GM18873 (cell line): ENCODE results near the gene PGPEP1.

Source experiments
- ATAC-seq: cut with Tn5 transposase; IDR thresholded peaks from one replicate; pipeline ENCODE4 v1.9.1; 2021; ENCODE audit warnings: mild to moderate bottlenecking, moderate library complexity, moderate number of reproducible peaks; ENCODE audit not compliant: unreplicated experiment, low FRiP score

Gene PGPEP1

GRCh38 chr19:18415178-18415867 lies 74.9 kb downstream of the PGPEP1 start:
- no peak for ATAC-seq

DNA sequence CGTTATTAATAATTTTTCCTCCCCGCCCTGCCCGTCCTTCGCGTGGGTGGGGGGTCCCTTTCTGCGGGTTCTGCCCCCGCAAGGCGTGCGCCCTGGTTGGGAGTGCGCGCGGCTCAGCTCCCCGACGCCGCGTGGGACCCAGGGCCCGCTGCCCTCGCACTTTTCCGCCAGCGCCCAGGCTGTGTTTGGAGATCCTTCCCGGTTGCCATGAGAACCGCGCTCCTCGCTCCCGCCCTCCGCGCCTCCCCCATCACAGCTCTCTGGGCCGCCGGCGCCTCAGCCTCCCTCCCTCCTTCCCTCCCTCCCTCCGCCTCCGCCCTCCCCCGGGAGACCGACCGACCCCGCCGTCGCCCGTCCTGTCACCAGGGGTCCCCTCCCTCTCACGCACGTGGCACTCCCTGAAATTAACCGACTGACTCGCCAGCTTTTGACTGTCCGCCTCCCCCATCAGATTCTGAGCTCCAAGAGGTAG lies 76.4 kb downstream of the PGPEP1 start:
- no peak for ATAC-seq

DNA sequence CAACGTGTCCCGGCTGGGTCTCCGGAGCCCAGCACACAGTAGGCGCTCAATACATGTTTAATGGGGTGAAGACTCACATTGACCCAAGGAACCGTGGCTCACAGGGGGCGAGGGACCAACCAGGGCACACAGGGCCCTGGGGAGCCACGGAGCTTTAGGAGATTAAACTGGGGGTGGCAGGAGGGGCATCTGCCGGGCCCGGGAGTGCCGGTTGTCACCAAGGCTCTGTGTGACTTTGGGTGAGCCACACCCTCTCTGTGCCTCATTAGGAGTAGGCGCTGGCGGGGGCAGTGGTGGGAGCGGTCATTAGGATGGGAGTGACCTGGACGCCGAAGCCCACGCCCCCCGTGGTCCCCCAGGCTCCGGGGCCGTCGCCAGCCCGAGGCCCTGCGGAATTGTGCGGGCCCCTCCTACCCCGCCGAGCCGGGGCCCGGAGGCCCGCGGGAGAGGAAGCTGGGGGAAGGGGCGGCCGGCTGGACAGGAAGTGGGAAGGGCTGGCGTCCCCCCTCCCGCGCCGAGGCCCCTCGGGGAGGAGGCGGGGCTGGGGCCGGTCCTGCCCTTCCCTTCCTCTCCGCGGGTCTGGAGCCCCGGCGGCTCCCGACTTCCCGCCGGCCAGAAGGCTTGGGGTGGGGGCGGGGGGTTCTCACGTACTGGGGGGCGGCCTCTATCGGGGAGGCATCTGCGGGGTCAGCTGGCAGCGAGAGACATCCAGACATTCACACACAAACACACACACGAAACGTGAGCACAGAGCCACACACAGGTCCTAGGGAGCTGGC lies 77.0 kb downstream of the PGPEP1 start:
- no peak for ATAC-seq

DNA sequence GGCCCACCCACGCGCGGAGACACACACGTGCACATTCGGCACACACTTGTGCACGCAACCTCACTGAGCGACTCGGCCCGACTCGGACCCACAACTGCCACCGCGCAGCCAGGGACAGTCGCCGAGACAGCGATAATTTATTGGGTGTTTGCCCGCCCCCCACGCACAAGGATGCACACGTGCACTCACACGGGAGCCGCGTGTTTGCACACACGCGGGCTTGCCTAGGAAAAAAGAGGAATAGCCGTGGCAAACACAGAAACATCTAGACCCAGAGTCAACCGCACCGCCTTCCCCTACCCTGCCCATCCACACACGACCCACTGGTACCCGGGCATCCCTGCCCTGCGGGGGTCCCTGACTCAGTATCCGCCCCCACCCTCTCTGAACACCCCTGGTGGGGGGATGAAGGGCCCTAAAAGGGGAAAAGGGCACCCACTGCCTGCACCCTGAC lies 77.7 kb downstream of the PGPEP1 start:
- no peak for ATAC-seq

GRCh38 chr19:18418483-18419194 lies 78.2 kb downstream of the PGPEP1 start:
- no peak for ATAC-seq

- ATAC-seq: no peak
Observed at GRCh38 chr19:18419195-18419698, 78.8 kb downstream of the PGPEP1 start, which contains the start of gene SSBP4. Gene SSBP4 (plus strand): TSS chr19:18419398. CDS start chr19:18419649, 251 bp downstream.
